Measurements from ENCODE around the gene ARRB1. TPM values are rescaled to one million over a fixed set of nuclear protein-coding genes. Genes with fewer than 3 reads are reported as not detected.

The ARRB1 gene
- total RNA-seq, 4 donors from 2014 or later, result 41.1 to 102 (median 76.7) TPM

- Histone ChIP-seq H3K27ac (replicated peaks in 1 of 4) (no peak overlapping the region), H3K4me1 (peaks cover 6 to 26% (median 21%) of the 10 kb centered on the region in 4 donors), H3K36me3 (no peaks in the 10 kb centered on the region), H3K4me3 (peak overlapping the region; percentile 45 to 56 (median 50)), H3K27me3 (peaks cover 8 to 77% (median 31%) of the 10 kb centered on the region in 4 donors), H3K9me3 (no peaks in the 10 kb centered on the region)
- intact Hi-C loops (cut with DNase I), result loop anchor here (5.0 kb wide), 1 partner anchor 315 kb away; no protein-coding TSS in a partner anchor
- no peak for DNase-seq (ENCODE audit: extremely low spot score)
- no peak for TF ChIP-seq POLR2AphosphoS5 (IDR thresholded peaks at IDR 0.05)
- TF ChIP-seq CTCF (IDR thresholded peaks at IDR 0.05), result peak in 1 of 3 experiments; percentile 17
- 28% methylated on average over 17 of the region's 72 CpGs for WGBS
Observed at GRCh38 chr11:75241906-75242644, 109.4 kb downstream of the ARRB1 start.

GRCh38 chr11:75241036-75241905, 110.2 kb downstream of the ARRB1 start:
- Histone ChIP-seq H3K27me3 (peaks cover 8 to 85% (median 31%) of the 10 kb centered on the region in 4 donors), H3K4me3 (peak overlapping the region; percentile 45 to 56 (median 50)), H3K36me3 (no peaks in the 10 kb centered on the region), H3K27ac (replicated peaks in 1 of 4) (no peak overlapping the region), H3K4me1 (peaks cover 6 to 26% (median 21%) of the 10 kb centered on the region in 4 donors), H3K9me3 (no peaks in the 10 kb centered on the region)
- TF ChIP-seq POLR2A (IDR thresholded peaks at IDR 0.05; ENCODE audit: low read depth), result no peak
- TF ChIP-seq CTCF (IDR thresholded peaks at IDR 0.05), result peak; percentile 91 to 96 (median 95)
- intact Hi-C loops (cut with DNase I), result loop anchor here (5.0 kb wide), 1 partner anchor 314 kb away; no protein-coding TSS in a partner anchor
- WGBS, result no CpG with 5 or more reads among the region's 140 CpGs
- DNase-seq (ENCODE audit: extremely low spot score), result no peak

GRCh38 chr11:75240311-75241035, 111.0 kb downstream of the ARRB1 start, which contains the start of gene TPBGL:
TPBGL (plus strand) TSS chr11:75240774; CDS start chr11:75241050, 276 bp downstream.
- no peak for DNase-seq (ENCODE audit: extremely low spot score)
- Histone ChIP-seq H3K36me3 (no peaks in the 10 kb centered on the region), H3K9me3 (no peaks in the 10 kb centered on the region), H3K4me1 (peaks cover 6 to 26% (median 21%) of the 10 kb centered on the region in 4 donors), H3K27ac (replicated peaks in 1 of 4) (no peak within 1 kb of the TSS), H3K4me3 (peak within 1 kb of the TSS; percentile 45 to 56 (median 50)), H3K27me3 (peaks cover 8 to 92% (median 31%) of the 10 kb centered on the region in 4 donors)
- intact Hi-C loops (cut with DNase I), result loop anchor here (5.0 kb wide), 1 partner anchor 313 kb away; no protein-coding TSS in a partner anchor
- WGBS, result 10% methylated on average over 12 of the region's 58 CpGs
- TF ChIP-seq EP300 (IDR thresholded peaks at IDR 0.05) (no peak), POLR2AphosphoS5 (IDR thresholded peaks at IDR 0.05) (no peak), CTCF (IDR thresholded peaks at IDR 0.05) (no peak), POLR2A (IDR thresholded peaks at IDR 0.05; ENCODE audit: low read depth) (no peak)

GRCh38 chr11:75239531-75240290, 111.8 kb downstream of the ARRB1 start:
- peaks cover 8 to 89% (median 31%) of the 10 kb centered on the region in 4 donors for H3K27me3 ChIP-seq
- no peak for TF ChIP-seq POLR2AphosphoS5 (IDR thresholded peaks at IDR 0.05)
- WGBS, result 65% methylated on average over 10 of the region's 10 CpGs
- H3K4me1 ChIP-seq, result peaks cover 6 to 26% (median 21%) of the 10 kb centered on the region in 4 donors
- intact Hi-C loops (cut with DNase I), result loop anchor here (5.0 kb wide), 1 partner anchor 312 kb away; no protein-coding TSS in a partner anchor
- no peak for DNase-seq (ENCODE audit: extremely low spot score)
- no peak overlapping the region for H3K27ac ChIP-seq (replicated peaks in 1 of 4)
- no peaks in the 10 kb centered on the region for H3K9me3 ChIP-seq
- no peaks in the 10 kb centered on the region for H3K36me3 ChIP-seq
- no peak overlapping the region for H3K4me3 ChIP-seq
